EL (cell line): ENCODE measurements around the gene ASIC2.

Source experiments
- DNase-seq: peaks from one replicate; pipeline ENCODE4 v3.0.0-alpha.2; 2016

ASIC2 gene

DNA sequence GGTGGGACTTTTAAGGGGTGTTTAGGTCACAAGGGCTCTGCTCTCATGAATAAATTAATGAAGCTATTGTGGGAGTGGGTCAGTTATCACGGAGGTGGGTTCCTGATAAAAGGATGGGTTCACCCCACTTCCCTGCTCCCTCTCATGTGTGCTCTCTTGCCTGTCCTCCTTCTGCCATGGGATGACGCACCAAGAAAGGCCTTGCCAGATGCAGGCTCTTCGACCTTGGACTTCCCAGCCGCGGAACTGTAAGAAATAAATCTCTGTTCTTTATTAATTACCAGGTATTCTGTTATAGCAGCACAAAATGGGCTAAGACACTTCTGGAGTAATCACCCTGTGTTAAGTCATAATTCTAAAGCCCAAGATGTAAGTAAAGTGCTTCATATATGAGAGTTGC is 141.5 kb downstream of the ASIC2 start:
- DNase-seq = no peak

DNA sequence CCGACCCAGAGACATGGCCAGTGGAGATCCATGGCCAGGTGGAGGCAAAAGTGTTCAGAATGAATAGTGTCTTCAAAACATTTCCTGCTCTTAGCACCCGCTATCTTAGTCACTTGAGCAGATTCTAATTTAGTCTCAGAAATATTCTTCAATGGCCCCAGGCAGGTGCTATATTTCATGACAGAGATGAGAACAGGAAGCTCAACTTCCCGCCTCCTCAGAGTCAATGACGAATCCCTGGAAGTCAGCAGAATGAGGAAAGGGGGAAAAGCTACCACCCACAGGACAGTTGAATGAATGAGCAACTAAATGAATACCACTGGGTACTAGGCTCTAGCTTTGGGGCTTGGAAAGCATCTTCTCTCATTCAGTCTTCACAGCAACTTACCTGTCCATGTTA is 147.2 kb downstream of the ASIC2 start:
- DNase-seq = no peak

DNA sequence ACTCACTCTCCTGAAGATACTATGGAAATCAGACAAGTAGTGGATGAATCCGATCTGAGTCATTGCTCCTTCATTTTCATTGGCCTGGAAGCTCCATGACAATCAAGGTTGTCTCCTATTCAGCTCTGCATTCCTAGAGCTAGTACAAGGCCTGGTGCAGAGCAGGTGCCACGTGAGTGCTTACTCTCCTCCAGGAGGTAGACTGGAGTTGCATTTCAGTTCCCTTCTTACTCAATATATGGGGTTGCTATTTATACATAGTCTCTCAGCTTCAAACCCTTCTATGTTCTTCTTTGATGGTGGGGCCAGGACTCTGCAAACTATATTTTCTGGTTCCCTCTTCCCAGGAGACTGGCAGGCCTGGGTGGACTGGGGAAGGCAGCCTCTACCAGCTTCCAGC is 148.3 kb downstream of the ASIC2 start:
- no peak for DNase-seq

DNA sequence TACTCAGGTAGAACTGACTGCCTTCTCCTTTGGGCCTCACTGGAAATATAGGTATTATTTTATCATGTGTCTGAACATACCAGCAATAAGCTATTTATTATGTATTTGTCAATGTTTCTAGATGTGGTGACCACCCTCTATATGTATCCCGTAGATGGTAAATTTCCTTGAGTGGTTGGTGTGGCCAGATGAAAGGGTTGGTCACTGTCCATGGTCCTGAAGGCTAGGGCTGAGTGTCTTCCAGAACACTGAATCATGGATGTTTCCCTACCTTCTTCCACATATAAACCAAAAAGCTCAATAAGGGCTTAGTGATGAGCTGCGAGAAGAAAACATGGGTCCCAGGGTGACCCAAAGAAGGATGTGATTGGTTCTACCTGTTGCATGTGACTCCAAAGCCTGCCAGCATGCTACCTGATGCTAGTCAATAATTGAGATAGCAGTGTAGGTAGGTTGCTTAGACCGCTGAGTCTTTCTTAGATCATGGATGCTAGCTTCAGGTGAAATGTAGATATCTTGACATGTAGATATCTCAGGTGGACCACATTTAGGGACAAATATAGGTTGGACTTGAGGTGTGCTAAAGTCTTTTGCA is 150.3 kb downstream of the ASIC2 start:
- peak; percentile 10 for DNase-seq

GRCh38 chr17:33140413-33141099 is 152.5 kb downstream of the ASIC2 start:
- no peak for DNase-seq

DNA sequence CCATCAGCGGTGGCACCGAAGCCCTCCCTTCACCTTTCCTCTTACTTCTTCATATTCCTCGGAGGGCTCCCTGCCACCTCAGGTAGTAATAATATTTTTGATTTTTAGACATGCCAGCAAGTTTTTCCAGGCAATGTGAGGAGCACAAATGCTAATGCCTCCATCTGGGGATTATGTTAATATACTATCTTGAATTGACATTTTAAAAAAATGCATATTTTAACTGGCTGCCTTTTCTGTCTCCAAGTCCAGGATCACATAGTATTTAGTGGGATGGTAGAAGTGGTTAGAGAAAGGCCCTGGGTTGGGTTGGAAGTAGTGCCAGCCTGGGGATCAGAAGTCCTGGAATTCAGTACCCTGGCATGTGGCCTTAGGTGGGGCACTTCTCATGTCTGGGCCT is 154.5 kb downstream of the ASIC2 start:
- DNase-seq = no peak

DNA sequence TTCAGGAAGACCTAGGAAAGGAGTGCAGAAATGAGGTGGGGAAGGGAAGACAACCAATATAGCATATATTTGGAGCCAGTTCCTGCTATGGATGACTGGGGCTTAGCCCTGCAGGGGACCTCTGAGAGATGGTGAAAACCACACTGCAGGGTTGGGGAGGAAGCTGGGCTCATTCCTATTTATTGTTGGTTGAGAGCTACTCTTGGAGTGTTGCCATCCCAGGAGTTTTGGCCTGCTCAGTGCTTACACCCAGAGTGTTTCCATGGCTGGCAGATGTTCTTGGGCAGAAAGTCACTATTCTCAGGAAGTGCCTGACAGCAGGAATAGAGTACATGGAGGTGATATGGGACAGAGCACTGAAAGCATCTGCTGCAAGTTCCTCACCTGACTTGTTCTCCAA is 155.7 kb downstream of the ASIC2 start:
- no peak for DNase-seq

GRCh38 chr17:33135691-33136090 is 157.4 kb downstream of the ASIC2 start:
- DNase-seq = no peak

DNA sequence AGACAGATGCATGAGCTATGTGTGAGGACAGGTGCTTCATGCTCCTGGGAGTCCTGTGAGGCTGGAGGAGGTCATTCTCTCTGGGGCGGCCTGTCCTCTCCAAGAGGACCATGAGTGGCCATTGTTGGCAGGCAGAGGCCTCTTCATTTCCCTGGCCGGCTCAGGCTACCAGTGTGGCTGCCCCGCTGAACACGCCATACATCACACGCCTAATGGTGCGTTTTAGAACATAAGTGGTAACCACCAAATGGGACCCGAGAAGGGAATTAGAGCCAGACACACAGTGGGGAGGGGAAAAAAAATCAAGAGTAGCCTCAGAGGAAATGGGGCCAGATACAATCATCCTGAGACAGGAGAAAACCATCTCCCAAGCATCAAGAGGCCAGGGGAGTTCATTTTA is 161.5 kb downstream of the ASIC2 start:
- DNase-seq = no peak

- no peak for DNase-seq
These were observed 165.4 kb downstream of the ASIC2 start for GRCh38 chr17:33127706-33128105.

DNA sequence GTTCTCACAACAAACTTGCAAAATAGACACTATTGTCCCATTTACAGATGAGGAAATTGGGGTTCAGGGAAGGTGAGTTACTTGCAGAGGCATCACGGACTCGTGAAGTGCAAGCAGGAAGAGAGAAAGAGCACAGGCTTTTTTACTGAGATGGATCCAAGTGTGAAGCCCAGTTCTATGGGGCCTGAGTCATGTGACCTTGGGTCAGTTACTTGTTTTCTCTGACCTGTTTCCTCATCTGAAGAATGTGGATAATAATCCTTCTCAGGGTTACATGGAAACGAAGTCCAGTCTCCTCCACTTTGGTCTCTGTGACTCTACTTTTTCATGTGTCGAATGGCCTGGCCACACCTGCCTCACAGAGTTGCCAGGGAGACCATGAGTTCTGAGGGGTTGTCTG is 167.0 kb downstream of the ASIC2 start:
- no peak for DNase-seq

- DNase-seq = no peak
These were observed 167.5 kb downstream of the ASIC2 start for GRCh38 chr17:33125552-33125950.

- DNase-seq = no peak
These were observed 168.1 kb downstream of the ASIC2 start for GRCh38 chr17:33124871-33125551.

DNA sequence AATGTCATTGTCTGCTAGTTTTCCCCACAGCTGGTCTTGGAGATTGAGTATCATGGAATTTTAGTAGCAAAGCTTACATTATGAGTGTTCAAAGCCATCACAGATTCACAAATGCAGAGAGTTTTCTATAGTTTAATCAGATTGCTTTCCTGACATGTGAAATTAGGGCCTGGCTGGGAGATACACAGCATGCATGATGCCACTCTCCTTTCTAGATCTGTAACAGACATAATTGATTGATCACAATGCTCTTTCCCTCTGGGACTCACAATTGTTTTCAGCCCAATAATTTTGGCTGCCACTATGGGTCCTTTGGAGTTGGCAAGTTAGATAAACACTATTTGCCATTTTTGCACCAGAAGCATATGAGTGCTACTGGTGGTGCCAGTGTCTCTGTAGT is 168.9 kb downstream of the ASIC2 start:
- DNase-seq = no peak

DNA sequence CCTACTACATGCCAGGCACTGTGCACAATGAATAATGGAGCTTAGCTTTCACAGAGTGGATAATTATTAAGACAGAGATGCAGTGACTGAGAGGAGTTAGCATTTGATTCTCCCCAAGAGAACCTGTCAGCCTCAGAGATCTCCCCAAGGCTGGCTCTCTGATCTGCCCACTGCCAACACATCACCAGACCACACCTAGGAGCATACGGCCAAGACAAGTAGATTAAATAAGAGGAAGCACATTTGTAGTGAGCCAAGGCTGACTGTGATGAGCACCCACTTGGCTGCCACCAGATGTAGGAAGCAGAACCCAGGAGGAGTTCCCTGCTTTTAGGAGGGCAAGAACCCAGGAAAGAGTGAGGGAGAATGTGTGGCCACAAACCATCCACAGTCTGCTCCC is 171.3 kb downstream of the ASIC2 start:
- no peak for DNase-seq

GRCh38 chr17:33121272-33121671 is 171.8 kb downstream of the ASIC2 start:
- DNase-seq = no peak

- DNase-seq = no peak
These were observed 173.0 kb downstream of the ASIC2 start for GRCh38 chr17:33120103-33120502.

- DNase-seq = no peak
These were observed 174.6 kb downstream of the ASIC2 start for GRCh38 chr17:33118391-33119075.

DNA sequence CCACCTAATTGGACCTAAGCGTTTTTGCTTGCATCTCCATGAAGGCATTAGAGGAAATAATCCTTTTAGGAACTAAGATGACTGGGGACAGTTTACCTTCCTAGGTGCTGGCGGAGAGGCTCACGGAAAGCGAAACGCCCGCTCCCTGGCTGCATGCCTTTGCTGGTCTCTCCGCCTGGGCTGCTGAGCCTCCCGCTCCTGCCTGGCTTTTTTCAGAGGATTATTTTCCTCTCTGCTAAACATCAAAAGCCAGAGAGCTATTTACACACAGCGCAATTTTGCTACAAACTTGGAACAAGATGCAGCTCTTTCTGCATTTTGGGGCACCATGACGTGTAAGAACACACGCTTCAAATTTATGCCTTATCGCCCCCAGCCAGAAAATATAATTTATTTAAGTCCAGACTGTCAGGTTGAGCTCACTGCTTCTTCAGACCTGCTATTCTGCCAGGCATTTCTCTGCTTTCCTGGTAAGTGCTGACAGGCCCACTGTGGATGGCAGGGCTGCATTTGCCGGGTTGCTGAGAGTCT is 177.0 kb downstream of the ASIC2 start:
- no peak for DNase-seq

DNA sequence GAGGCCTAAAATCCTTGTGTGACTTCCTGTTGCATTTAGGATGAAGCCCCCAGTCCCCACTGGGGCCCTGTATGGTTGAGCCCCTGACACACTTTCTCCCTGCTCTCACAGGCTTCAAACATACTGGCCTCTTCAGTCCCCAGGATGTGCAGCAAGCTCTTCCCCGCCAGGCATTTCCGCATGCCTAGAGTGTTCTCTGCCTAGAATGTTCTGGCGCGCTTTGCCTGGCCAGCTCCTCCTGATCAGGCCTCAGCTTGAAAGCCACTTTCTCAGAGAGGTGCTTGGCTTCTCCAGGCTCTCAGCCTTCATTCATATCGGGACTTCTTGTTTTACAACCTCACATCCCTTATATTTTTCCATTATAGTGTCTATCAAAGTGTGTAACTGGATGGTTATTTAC is 177.7 kb downstream of the ASIC2 start:
- DNase-seq = no peak

- DNase-seq = no peak
These were observed 179.1 kb downstream of the ASIC2 start for GRCh38 chr17:33113991-33114370.

- no peak for DNase-seq
These were observed 179.7 kb downstream of the ASIC2 start for GRCh38 chr17:33113276-33113990.

DNA sequence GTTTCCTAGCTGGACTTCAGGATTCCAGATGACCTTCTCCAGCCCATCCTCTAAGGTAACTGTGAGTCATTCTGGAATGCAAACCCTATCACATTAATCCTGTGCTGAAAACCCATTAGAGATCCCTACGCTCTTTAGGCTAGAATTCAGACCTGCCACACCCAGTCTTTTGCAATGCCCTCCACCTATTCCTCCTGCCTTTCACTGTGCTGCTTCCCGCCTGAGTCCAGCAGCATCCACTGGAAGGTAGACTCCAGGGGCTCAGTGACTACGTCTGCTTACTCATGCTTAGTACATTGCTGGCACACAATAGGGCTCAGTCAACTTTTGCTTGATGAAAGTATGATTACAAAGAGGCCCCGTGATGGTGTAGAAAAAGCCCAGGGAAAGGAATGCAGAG is 180.3 kb downstream of the ASIC2 start:
- no peak for DNase-seq
